CD4-positive, alpha-beta T cell (primary cell): ENCODE measurements around the gene NCKIPSD. TPM values are rescaled to one million over a fixed set of nuclear protein-coding genes. Genes with fewer than 3 reads are reported as not detected.
A peak's percentile ranks its signal among the peaks of the same experiment; 100 is the strongest.

Experiments used
- ATAC-seq: fragments of 200-7000 bp; cut with Tn5 transposase; one replicate; pipeline ENCODE4 v1.10.0; 2022; ENCODE audit warnings: mild to moderate bottlenecking; ENCODE audit not compliant: poor library complexity
- CTCF ChIA-PET: fragments of 350-600 bp; sonication (Branson Sonifier 250); formaldehyde crosslinking; loops from one replicate; lab custom pipeline; 2021; ENCODE audit warnings: antibody characterized with exemption, inconsistent platforms; lab: Charles Lee
- POLR2A ChIA-PET: fragments of 350-600 bp; sonication (Branson Sonifier 250); formaldehyde crosslinking; loops from one replicate; lab custom pipeline; 2021; ENCODE audit warnings: antibody characterized with exemption, inconsistent platforms; lab: Charles Lee
- DNase-seq, 14 experiments: peaks; one replicate each; pipeline ENCODE4 v3.0.0-alpha.2; 2013 to 2020; ENCODE audit warnings: mixed read lengths in 2 of 14
- H3K27ac ChIP-seq, 2 donors: one replicate each; pipeline versions ENCODE4 v1.5.1 to v1.7.0; 2013; ENCODE audit warnings: low read length in 2 of 2, low read depth in 1 of 2, mild to moderate bottlenecking in 1 of 2
- H3K27me3 ChIP-seq, 2 experiments: 1 replicate in 1 of 2; 2 replicates in 1 of 2; pipeline versions ENCODE4 v1.6.1 to v1.7.0; 2013; ENCODE audit warnings: low read length in 2 of 2, control low read depth in 1 of 2, mild to moderate bottlenecking in 1 of 2, moderate library complexity in 1 of 2; ENCODE audit not compliant: insufficient read depth in 2 of 2, control insufficient read depth in 1 of 2
- H3K36me3 ChIP-seq: one replicate; pipeline ENCODE4 v1.6.1; 2013; ENCODE audit warnings: low read length, control low read depth; ENCODE audit not compliant: insufficient read depth
- H3K4me1 ChIP-seq: one replicate; pipeline ENCODE4 v1.6.1; 2013; ENCODE audit warnings: low read length, control low read depth; ENCODE audit not compliant: insufficient read depth
- H3K4me3 ChIP-seq: one replicate; pipeline ENCODE4 v1.5.1; 2013; ENCODE audit warnings: mild to moderate bottlenecking, low read length, moderate library complexity
- H3K9me3 ChIP-seq, 2 experiments: 1 replicate in 1 of 2; 2 replicates in 1 of 2; pipeline versions ENCODE4 v1.6.1 to v1.7.0; 2013; ENCODE audit warnings: low read length in 2 of 2, mild to moderate bottlenecking in 2 of 2, control low read depth in 1 of 2, moderate library complexity in 1 of 2; ENCODE audit not compliant: control insufficient read depth in 1 of 2, insufficient read depth in 1 of 2
- H3K27ac Mint-ChIP-seq: one replicate; pipeline ENCODE4 v1.8.0; 2020; ENCODE audit warnings: mixed read lengths
- H3K27me3 Mint-ChIP-seq: one replicate; pipeline ENCODE4 v1.8.0; 2021; ENCODE audit warnings: mixed read lengths
- H3K36me3 Mint-ChIP-seq: one replicate; pipeline ENCODE4 v1.8.0; 2021; ENCODE audit warnings: low read depth, mixed read lengths
- H3K4me1 Mint-ChIP-seq: one replicate; pipeline ENCODE4 v1.8.0; 2021; ENCODE audit warnings: low read depth, mixed read lengths
- H3K4me3 Mint-ChIP-seq: one replicate; pipeline ENCODE4 v1.8.0; 2020; ENCODE audit warnings: mild to moderate bottlenecking, mixed read lengths
- H3K9me3 Mint-ChIP-seq: one replicate; pipeline ENCODE4 v1.8.0; 2020; ENCODE audit warnings: mixed read lengths
- intact Hi-C, 2 experiments: fragments of 100-400 bp; cut with DNase I in 1 of 2; cut with micrococcal nuclease in 1 of 2; formaldehyde crosslinking; loops; one replicate each; pipeline versions ENCODE4 v1.15.1 to v1.9.0; 2023 to 2025; cut with DNase I, micrococcal nuclease
- total RNA-seq, 174 experiments: library from RNA in 2 of 174; stranded (reverse) in 2 of 174; gene quantifications; one replicate each; pipeline ENCODE4 v1.2.3 and lab custom pipeline; 2021 to 2026
- TF ChIP-seq, protein P1 (sequence below): fragments of 200-600 bp; IDR thresholded peaks from one replicate; pipeline ENCODE4 v1.8.0; 2022; ENCODE audit warnings: antibody characterized with exemption, mild to moderate bottlenecking

Gene NCKIPSD
- total RNA-seq, 2 experiments from 2014 or later = 9.7 to 10.8 TPM

DNA sequence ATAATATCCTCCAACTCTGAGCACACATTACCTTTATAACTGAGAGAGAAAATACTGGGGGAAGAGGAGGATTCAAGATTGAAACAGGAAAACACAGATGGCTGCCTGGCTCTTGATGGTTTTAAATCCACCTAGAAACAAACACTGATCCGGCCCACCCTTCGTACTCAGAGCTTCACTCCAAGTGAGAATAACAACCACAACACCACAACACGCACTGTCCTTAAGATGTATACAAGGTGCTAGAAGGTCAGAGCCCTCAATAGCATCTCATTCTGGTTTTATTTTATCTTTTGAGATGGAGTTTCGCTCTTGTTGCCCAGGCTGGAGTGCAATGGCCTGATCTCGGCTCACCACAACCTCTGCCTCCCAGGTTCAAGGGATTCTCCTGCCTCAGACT lies 21.4 kb upstream of the NCKIPSD start:
- Mint-ChIP-seq H3K36me3 (peaks cover 69% of the 10 kb centered on the region), H3K27ac (peak overlapping the region; percentile 58), H3K4me3 (no peak overlapping the region), H3K4me1 (peaks cover 63% of the 10 kb centered on the region), H3K27me3 (no peaks in the 10 kb centered on the region), H3K9me3 (no peaks in the 10 kb centered on the region)
- no peak overlapping the region for H3K27ac ChIP-seq
- ATAC-seq (no peak), DNase-seq (no peak)
- no peak overlapping the region for H3K4me3 ChIP-seq
- TF ChIP-seq, protein P1, sequence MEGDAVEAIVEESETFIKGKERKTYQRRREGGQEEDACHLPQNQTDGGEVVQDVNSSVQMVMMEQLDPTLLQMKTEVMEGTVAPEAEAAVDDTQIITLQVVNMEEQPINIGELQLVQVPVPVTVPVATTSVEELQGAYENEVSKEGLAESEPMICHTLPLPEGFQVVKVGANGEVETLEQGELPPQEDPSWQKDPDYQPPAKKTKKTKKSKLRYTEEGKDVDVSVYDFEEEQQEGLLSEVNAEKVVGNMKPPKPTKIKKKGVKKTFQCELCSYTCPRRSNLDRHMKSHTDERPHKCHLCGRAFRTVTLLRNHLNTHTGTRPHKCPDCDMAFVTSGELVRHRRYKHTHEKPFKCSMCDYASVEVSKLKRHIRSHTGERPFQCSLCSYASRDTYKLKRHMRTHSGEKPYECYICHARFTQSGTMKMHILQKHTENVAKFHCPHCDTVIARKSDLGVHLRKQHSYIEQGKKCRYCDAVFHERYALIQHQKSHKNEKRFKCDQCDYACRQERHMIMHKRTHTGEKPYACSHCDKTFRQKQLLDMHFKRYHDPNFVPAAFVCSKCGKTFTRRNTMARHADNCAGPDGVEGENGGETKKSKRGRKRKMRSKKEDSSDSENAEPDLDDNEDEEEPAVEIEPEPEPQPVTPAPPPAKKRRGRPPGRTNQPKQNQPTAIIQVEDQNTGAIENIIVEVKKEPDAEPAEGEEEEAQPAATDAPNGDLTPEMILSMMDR = no peak
- CTCF ChIA-PET = no interaction called here
- intact Hi-C loops = no loop called here
- no peaks in the 10 kb centered on the region for H3K27me3 ChIP-seq
- POLR2A ChIA-PET = no interaction called here
- no peaks in the 10 kb centered on the region for H3K9me3 ChIP-seq
- H3K4me1 ChIP-seq = peaks cover 62% of the 10 kb centered on the region
- peaks cover 59% of the 10 kb centered on the region for H3K36me3 ChIP-seq

DNA sequence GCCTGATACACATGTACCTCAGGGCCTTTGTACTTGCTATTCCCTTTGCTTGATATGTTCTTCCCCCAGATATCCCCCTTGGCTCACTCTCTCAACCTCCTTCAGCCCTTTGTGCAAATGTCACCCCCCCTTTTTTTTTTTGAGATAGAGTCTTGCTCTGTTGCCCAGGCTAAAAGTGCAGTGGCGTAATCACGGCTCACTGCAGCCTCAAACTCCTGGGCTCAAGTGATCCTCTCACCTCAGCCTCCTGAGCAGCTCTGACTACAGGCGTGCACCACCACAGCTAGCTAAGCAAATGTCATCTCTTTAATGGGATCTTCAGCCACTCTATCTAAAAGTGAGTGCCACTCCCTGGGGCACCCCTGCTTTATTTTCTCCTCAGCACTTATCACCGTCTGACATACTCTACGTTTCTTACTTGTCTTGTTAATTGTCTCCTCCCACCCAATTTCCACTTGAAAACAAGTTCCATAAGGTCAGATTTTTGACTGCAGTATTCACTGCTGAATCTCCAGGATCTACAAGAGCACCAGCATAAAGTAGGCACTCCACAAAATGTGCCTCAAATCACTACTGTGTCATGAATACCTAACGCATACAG lies 16.7 kb upstream of the NCKIPSD start:
- Histone ChIP-seq H3K4me1 (peaks cover 38% of the 10 kb centered on the region), H3K27ac (no peak overlapping the region), H3K27me3 (no peaks in the 10 kb centered on the region), H3K36me3 (peaks cover 46% of the 10 kb centered on the region), H3K9me3 (no peaks in the 10 kb centered on the region), H3K4me3 (no peak overlapping the region)
- TF ChIP-seq, protein P1 = no peak
- POLR2A ChIA-PET = no interaction called here
- intact Hi-C loops = no loop called here
- H3K36me3 Mint-ChIP-seq = peaks cover 60% of the 10 kb centered on the region
- peaks cover 40% of the 10 kb centered on the region for H3K4me1 Mint-ChIP-seq
- no peaks in the 10 kb centered on the region for H3K9me3 Mint-ChIP-seq
- CTCF ChIA-PET = interaction anchor here (1.3 kb wide), 1 partner anchor 16 kb away, joined by 4 read pairs; no protein-coding TSS in a partner anchor
- H3K4me3 Mint-ChIP-seq = no peak overlapping the region
- ATAC-seq (no peak), DNase-seq (no peak)
- H3K27me3 Mint-ChIP-seq = no peaks in the 10 kb centered on the region
- H3K27ac Mint-ChIP-seq = no peak overlapping the region

DNA sequence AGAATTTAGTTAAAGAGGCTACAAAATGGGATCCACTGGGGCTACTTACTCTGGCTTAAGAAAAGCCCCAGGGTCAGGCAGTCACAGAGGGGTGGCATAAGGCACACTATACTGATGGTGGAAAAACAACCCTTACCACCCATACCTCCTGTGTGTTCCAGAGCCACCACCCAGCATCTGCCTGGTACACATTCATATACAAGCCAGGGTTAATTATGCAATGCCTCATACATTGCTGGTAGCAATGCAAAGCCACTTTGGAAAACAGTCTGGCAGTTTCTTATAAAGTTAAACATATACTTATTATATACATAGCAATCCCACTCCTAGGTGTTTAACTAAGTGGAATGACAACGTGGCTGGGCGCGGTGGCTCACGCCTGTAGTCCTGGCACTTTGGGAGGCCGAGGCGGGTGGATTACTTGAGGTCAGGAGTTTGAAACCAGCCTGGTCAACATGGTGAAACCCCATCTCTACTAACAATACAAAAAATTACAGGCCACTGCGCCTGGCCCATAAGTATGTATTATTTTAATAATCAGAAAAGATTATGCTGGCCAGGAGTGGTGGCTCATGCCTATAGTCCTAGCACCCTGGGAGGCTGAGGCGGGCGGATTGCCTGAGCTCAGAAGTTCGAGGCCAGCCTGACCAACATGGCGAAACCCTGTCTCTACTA lies 15.2 kb upstream of the NCKIPSD start:
- Histone ChIP-seq H3K9me3 (no peaks in the 10 kb centered on the region), H3K4me3 (no peak overlapping the region), H3K36me3 (peaks cover 40% of the 10 kb centered on the region), H3K27ac (no peak overlapping the region), H3K4me1 (peaks cover 29% of the 10 kb centered on the region), H3K27me3 (no peaks in the 10 kb centered on the region)
- H3K4me3 Mint-ChIP-seq = no peak overlapping the region
- no peak overlapping the region for H3K27ac Mint-ChIP-seq
- intact Hi-C loops = no loop called here
- H3K9me3 Mint-ChIP-seq = no peaks in the 10 kb centered on the region
- CTCF ChIA-PET = interaction anchor here (1.3 kb wide), 1 partner anchor 15 kb away, joined by 4 read pairs; no protein-coding TSS in a partner anchor
- peaks cover 54% of the 10 kb centered on the region for H3K36me3 Mint-ChIP-seq
- H3K27me3 Mint-ChIP-seq = no peaks in the 10 kb centered on the region
- peaks cover 37% of the 10 kb centered on the region for H3K4me1 Mint-ChIP-seq
- DNase-seq (no peak), ATAC-seq (no peak)
- POLR2A ChIA-PET = no interaction called here
- TF ChIP-seq, protein P1 = no peak
